Epithelial cell of esophagus (primary cell): ENCODE results near the gene HOXD11.

Experiments used
- DNase-seq: peaks from one replicate; pipeline ENCODE4 v3.0.0; 2010; ENCODE audit warnings: low read depth
- H3K4me3 ChIP-seq: 2 replicates; pipeline ENCODE4 v1.5.1; 2011; ENCODE audit warnings: mild to moderate bottlenecking, low read length, control low read depth
- TF ChIP-seq, protein P1 (sequence below): IDR thresholded peaks from 2 replicates; pipeline ENCODE4 v1.5.1; 2011; ENCODE audit warnings: low read depth, mild to moderate bottlenecking, low read length, control low read depth, inconsistent platforms; ENCODE audit not compliant: insufficient read depth; ENCODE audit errors: missing control alignments

The HOXD11 gene

DNA sequence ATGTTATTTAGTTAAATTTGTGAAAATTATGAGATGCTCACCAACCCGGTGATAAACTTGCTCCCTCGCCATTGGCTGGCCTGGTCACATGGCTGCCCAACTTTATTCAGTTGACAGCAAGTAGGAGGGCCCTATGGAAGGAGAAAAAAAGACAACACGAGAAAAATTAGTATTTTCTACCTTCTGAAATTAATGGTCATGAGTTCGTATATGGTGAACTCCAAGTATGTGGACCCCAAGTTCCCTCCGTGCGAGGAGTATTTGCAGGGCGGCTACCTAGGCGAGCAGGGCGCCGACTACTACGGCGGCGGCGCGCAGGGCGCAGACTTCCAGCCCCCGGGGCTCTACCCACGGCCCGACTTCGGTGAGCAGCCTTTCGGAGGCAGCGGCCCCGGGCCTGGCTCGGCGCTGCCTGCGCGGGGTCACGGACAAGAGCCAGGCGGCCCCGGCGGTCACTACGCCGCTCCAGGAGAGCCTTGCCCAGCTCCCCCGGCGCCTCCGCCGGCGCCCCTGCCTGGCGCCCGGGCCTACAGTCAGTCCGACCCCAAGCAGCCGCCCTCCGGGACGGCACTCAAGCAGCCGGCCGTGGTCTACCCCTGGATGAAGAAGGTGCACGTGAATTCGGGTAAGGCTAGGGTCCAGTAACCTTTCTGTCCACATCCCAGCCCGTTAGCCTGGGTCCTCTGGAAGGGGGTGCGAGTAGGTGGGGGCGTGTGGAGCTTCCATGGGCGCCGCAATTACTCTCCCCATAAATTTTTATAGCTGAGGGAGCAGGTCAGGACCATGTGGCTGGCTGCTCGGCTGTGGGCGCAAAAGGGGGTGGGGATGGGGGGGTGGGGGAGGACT is 44.6 kb downstream of the HOXD11 start, which contains the start of gene HOXD4:
Gene HOXD4, plus strand, starts transcription at position 109 of the 846 bp plus-strand sequence. Its CDS starts 84 bp downstream, at position 193.
- TF ChIP-seq, protein P1, sequence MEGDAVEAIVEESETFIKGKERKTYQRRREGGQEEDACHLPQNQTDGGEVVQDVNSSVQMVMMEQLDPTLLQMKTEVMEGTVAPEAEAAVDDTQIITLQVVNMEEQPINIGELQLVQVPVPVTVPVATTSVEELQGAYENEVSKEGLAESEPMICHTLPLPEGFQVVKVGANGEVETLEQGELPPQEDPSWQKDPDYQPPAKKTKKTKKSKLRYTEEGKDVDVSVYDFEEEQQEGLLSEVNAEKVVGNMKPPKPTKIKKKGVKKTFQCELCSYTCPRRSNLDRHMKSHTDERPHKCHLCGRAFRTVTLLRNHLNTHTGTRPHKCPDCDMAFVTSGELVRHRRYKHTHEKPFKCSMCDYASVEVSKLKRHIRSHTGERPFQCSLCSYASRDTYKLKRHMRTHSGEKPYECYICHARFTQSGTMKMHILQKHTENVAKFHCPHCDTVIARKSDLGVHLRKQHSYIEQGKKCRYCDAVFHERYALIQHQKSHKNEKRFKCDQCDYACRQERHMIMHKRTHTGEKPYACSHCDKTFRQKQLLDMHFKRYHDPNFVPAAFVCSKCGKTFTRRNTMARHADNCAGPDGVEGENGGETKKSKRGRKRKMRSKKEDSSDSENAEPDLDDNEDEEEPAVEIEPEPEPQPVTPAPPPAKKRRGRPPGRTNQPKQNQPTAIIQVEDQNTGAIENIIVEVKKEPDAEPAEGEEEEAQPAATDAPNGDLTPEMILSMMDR = no peak
- H3K4me3 ChIP-seq = no peak within 1 kb of the TSS

DNA sequence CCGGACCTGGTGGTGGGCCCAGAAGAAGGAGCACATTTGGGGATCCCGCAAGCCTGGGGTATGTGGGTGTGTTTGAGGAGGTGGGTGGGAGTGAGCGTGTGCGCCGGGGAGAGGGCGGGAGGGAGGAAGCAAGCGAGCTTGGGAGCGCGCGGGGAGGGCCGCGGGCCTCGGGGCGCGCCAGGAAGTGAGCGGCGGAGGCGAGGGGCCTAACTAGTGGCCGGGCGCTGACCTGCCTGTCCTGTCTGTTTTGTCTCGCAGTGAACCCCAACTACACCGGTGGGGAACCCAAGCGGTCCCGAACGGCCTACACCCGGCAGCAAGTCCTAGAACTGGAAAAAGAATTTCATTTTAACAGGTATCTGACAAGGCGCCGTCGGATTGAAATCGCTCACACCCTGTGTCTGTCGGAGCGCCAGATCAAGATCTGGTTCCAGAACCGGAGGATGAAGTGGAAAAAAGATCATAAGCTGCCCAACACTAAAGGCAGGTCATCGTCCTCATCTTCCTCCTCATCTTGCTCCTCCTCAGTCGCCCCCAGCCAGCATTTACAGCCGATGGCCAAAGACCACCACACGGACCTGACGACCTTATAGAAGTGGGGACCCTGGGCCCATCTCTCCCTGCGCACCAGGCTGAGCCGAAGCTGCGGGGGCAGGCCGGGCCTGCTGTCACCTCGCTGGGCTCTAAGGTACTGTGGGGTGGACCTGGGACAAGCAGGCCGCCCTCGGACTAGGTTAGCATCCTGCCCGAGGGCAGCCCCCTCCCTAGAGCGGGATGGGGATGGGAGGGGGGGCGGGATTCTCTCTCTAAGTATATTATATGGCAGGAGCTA is 45.5 kb downstream of the HOXD11 start:
- no peak overlapping the region for H3K4me3 ChIP-seq
- no peak for DNase-seq
- TF ChIP-seq, protein P1 = no peak

More for the DNA sequence above, 44.6 kb downstream of the HOXD11 start, which contains the start of gene HOXD4:
- DNase-seq = no peak

DNA sequence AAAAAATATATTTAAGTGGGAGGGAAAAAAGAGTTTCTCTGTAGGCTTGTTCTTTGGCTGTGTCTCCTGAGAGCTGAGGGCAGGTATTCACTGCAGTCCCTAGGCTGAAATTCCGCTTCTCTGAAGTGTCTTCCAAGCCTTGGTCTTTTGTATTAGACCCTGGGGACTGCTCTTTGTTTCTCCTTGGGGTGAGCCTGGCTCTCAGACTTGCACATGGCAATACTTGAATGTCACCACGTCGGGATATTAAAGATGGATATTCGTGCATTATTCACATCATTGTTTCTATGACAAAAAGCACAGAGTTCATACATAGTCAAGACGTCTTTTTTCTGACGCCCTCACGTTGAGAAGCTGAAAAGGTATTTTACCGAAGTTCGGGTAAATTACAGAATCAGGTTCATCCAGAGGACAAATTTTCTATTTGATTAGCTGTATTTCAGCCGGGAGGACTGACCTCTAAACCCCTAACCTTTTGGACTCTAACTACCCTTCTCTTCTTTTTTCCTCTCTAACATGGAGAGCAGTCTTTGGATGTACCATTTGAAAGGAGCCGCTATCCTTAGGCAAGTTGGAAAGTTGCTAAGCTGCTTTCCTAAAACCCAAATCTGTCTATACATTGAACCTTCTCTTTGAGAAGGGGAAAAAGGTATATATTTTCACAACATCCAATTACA is 47.6 kb downstream of the HOXD11 start:
- no peak for DNase-seq
- no peak overlapping the region for H3K4me3 ChIP-seq
- TF ChIP-seq, protein P1 = no peak

DNA sequence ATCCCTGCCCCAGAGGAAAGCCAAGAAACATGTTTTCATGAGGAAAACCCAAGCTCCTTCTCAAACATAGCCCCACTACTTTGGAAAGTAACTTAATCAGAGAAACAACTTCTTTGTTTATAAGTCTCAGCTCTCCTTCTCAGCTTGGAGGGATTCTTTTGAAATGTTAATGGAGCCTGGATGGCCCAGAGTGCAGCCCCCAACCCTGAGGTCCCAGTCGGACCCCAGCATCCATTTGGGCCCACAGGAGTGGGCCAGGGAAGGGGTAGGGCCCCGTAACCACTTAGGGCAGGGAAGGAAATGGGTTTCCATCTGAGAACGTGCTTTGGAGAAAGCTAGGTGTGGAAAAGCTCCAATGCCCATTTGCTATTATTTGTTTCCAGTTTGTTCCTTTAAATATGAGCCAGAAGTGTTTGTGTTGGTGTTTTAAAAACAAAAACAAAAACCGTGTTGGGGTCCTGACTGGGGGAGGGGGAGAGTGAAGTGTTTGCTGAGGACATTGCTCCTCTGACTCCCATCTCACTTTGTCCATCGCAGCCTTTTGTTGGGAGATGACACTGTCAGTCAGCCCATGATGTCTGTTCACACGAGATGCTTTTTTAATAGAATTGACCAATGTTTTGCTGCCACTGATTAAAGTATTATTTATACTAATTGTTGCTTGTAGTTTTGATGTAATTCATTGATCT is 48.4 kb downstream of the HOXD11 start:
- no peak for DNase-seq
- H3K4me3 ChIP-seq = no peak overlapping the region
- TF ChIP-seq, protein P1 = no peak

DNA sequence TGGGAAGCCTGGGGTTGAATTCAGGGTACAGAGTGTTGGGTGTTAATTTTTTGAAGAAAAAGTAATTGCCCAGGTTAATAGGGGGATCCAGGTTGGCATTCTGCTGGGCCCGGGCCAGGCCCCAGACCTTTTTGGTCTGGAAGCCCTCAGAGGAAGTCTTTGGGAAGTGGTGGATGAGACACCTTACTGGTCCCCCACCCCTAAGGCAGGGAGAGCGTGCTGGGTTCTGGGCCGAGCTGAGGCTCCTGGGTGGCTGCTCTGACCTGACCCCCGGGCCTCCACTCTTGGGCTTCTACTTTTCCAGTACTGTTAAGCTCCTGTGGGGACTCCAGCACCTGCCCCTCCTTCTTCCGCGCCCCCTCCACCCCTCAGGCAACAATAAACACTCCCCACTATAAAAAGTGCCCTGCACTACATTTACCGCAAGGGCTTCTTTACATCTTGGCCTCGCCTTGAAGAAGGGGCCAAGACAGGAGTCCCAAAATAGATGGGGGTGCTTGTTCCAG is 49.3 kb downstream of the HOXD11 start:
- TF ChIP-seq, protein P1 = no peak
- no peak overlapping the region for H3K4me3 ChIP-seq
- DNase-seq = no peak
